ENCODE results near the gene SLC39A7. TPM values are rescaled to one million over a fixed set of nuclear protein-coding genes. Genes with fewer than 3 reads are reported as not detected.

The SLC39A7 gene
- polyA plus RNA-seq, 1 donor (not counting 4 experiments of a cell fraction or from before 2014, with no cell fraction given) = 54.0 TPM

GRCh38 chr6:33160728-33161344 is 39.8 kb upstream of the SLC39A7 start:
- no peaks in the 10 kb centered on the region for H3K9me3 ChIP-seq (ENCODE audit: control insufficient read depth, low read depth, low read length)
- DNase-seq (ENCODE audit: low read depth, low spot score) = peak; percentile 33
- peak overlapping the region; percentile 72 for H3K4me2 ChIP-seq (ENCODE audit: control insufficient read depth, extremely low read depth, insufficient read depth, low read depth, low read length)
- no peaks in the 10 kb centered on the region for H3K9me1 ChIP-seq (ENCODE audit: control insufficient read depth, extremely low read depth, insufficient read depth, low read length)
- TF ChIP-seq CTCF (optimal IDR thresholded peaks at IDR 0.05 in 1 of 3, IDR thresholded peaks at IDR 0.05 in 1 of 3, conservative IDR thresholded peaks at IDR 0.05 in 1 of 3; ENCODE audit: extremely low read depth in 1 of 3, insufficient read depth in 2 of 3, low read length in 3 of 3) (no peak), EZH2 (IDR thresholded peaks at IDR 0.05; ENCODE audit: low read length) (no peak)
- H3K4me1 ChIP-seq (ENCODE audit: control insufficient read depth, extremely low read depth, insufficient read depth, low read length) = peaks cover 11% of the 10 kb centered on the region
- H3K27me3 ChIP-seq (ENCODE audit: control insufficient read depth, extremely low read depth, insufficient read depth, low read length) = peaks cover 6% of the 10 kb centered on the region
- dilution Hi-C loops (cut with MboI; ENCODE audit: extremely low pct_ligation_motif_present, low sequenced_read_pairs) = no loop called here
- H3K4me3 ChIP-seq (ENCODE audit: control insufficient read depth in 2 of 3, extremely low read depth in 1 of 3, insufficient read depth in 2 of 3, low read depth in 1 of 3, low read length in 3 of 3) = no peak overlapping the region
- H3K79me2 ChIP-seq (ENCODE audit: control insufficient read depth, insufficient read depth, low read length) = no peaks in the 10 kb centered on the region
- no peak for FAIRE-seq
- H3K9ac ChIP-seq (ENCODE audit: control insufficient read depth, extremely low read depth, insufficient read depth, low read length) = no peak overlapping the region
- no peaks in the 10 kb centered on the region for H3K36me3 ChIP-seq (ENCODE audit: control insufficient read depth in 2 of 2, extremely low read depth in 1 of 2, insufficient read depth in 2 of 2, low read length in 2 of 2)
- no peaks in the 10 kb centered on the region for H4K20me1 ChIP-seq (ENCODE audit: control insufficient read depth, extremely low read depth, insufficient read depth, low read length)
- no peak overlapping the region for H2AFZ ChIP-seq (ENCODE audit: control insufficient read depth, low read length)
- H3K27ac ChIP-seq (ENCODE audit: control insufficient read depth, insufficient read depth, low read length) = no peak overlapping the region

- H3K27me3 ChIP-seq (ENCODE audit: control insufficient read depth, extremely low read depth, insufficient read depth, low read length) = peaks cover 7% of the 10 kb centered on the region
- H3K27ac ChIP-seq (ENCODE audit: control insufficient read depth, insufficient read depth, low read length) = no peak overlapping the region
- dilution Hi-C loops (cut with MboI; ENCODE audit: extremely low pct_ligation_motif_present, low sequenced_read_pairs) = no loop called here
- H3K9ac ChIP-seq (ENCODE audit: control insufficient read depth, extremely low read depth, insufficient read depth, low read length) = peak overlapping the region; percentile 66
- H3K9me1 ChIP-seq (ENCODE audit: control insufficient read depth, extremely low read depth, insufficient read depth, low read length) = no peaks in the 10 kb centered on the region
- H3K79me2 ChIP-seq (ENCODE audit: control insufficient read depth, insufficient read depth, low read length) = no peaks in the 10 kb centered on the region
- no peaks in the 10 kb centered on the region for H3K9me3 ChIP-seq (ENCODE audit: control insufficient read depth, low read depth, low read length)
- no peak for TF ChIP-seq EZH2 (IDR thresholded peaks at IDR 0.05; ENCODE audit: low read length)
- TF ChIP-seq CTCF (optimal IDR thresholded peaks at IDR 0.05 in 1 of 3, IDR thresholded peaks at IDR 0.05 in 1 of 3, conservative IDR thresholded peaks at IDR 0.05 in 1 of 3; ENCODE audit: extremely low read depth in 1 of 3, insufficient read depth in 2 of 3, low read length in 3 of 3) = peak in 2 of 3 experiments; percentile 76 to 98
- peak overlapping the region; percentile 72 for H3K4me2 ChIP-seq (ENCODE audit: control insufficient read depth, extremely low read depth, insufficient read depth, low read depth, low read length)
- peak overlapping the region; percentile 62 for H2AFZ ChIP-seq (ENCODE audit: control insufficient read depth, low read length)
- no peak for DNase-seq (ENCODE audit: low read depth, low spot score)
- H3K4me3 ChIP-seq (ENCODE audit: control insufficient read depth in 2 of 3, extremely low read depth in 1 of 3, insufficient read depth in 2 of 3, low read depth in 1 of 3, low read length in 3 of 3) = peak overlapping the region; percentile 34 to 51 (median 50)
- H4K20me1 ChIP-seq (ENCODE audit: control insufficient read depth, extremely low read depth, insufficient read depth, low read length) = no peaks in the 10 kb centered on the region
- FAIRE-seq = peak; percentile 26
- peaks cover 11% of the 10 kb centered on the region for H3K4me1 ChIP-seq (ENCODE audit: control insufficient read depth, extremely low read depth, insufficient read depth, low read length)
- no peaks in the 10 kb centered on the region for H3K36me3 ChIP-seq (ENCODE audit: control insufficient read depth in 2 of 2, extremely low read depth in 1 of 2, insufficient read depth in 2 of 2, low read length in 2 of 2)
These were observed 39.0 kb upstream of the SLC39A7 start for GRCh38 chr6:33161354-33162331.
